Putamen (tissue), 1 donor: Measurements from ENCODE around the gene PEAR1.

Experiments
- DNase-seq: peaks from one replicate; pipeline ENCODE4 v3.0.0-alpha.2; 2016; ENCODE audit warnings: low spot score

Gene PEAR1

DNA sequence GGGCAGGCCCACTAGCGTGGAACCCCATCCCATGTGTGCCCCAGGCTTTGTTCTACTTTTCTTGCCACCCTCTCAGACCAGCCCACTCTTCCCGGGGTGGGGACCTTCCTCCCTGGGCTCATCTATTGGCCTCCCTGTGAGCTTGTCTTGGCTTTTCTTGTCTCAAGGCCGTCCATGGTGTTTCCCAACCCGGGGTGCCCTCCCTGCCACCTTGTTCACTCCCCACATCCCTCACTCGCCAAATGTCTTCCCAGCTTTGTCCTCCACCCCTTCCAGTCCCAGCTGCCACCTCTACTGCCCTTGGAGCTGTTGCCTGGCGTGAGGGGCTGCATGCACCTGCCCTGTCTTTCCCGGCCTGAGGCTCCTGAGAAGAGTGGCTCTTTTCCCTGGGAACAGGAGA lies 45.3 kb downstream of the PEAR1 start:
- no peak for DNase-seq

DNA sequence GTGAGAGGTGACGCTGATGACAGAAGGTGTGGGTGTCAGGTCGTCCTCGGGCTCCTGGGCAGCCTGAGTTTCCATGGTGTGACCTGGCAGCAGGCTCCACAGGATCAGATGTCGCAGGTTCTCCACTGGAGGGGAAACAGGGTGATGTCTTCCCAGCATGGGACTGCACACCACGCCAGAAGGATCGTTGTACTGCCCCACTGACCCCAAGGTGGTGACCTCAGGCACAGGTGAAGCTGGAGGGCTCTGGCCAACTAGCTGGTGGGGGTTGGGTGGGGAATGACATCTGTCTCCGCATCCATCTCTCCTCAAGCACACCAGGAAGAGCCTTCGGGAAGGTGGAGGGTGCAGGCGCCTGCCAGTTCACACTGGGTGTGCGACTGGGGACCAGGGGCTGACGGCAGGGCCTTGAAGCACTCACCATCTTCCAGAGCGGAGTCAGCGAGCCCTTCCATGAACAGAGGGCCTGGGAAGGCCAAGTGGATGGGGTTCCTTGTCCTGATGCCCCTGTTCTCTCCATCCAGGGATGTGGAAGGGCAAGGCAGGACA lies 46.3 kb downstream of the PEAR1 start:
- no peak for DNase-seq

DNA sequence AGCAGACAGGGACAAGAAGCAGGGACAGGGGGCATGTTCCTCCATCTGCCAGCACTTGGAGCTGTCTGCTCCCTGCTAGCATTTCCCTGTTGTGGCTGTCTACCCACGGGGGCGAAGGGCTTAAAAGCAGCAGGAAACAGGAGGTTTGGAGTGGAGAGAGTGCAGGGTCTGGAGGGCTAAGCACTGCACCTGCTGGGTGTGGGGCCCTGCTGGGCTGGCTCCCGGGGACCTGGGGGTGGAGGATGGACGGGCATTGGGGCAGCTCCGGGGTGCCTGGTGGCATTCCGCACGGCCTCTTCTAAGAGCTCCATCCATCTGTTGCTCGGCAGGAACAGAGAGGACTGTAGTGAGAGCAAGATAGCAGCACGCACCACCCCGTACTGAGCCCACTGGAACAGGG lies 48.2 kb downstream of the PEAR1 start:
- DNase-seq = no peak

DNA sequence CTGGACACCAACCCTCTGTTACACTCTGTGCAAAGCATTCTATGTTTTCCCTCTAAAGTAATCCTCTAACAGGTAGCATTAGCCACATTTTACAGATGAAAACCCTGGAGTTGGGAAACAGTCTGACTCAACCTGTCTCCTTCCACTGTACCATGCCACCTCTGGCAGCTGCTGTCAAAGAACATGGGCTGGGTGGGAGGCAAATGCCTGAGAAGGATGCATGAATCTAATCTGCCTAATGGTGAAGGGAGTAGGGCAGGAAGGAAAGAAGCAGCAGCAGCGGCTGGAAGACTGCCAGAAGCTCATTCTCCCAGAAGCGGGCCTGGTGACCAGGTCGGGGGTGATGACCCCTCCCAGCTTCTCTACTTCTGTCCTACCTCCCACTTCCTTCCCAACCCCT lies 48.7 kb downstream of the PEAR1 start:
- DNase-seq = peak; percentile 52

DNA sequence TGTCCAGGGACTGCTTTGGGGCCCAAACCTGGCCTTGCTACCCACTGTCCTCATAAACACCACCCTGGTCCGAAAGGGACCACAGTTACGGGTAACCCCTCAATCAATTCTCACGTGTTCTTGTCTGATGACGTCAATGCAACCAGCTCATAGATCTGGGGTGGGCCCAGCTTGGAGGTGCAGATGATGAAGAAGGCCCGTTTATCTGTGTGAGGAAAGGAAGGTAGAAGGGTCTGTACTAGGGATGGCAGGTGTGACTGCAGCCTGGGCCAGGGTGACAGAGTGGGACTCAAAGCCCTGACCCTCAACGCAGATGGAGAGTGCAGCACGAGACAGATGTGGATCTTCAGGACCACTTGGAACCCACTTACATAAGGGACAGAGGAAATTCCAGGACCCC lies 49.1 kb downstream of the PEAR1 start:
- no peak for DNase-seq

DNA sequence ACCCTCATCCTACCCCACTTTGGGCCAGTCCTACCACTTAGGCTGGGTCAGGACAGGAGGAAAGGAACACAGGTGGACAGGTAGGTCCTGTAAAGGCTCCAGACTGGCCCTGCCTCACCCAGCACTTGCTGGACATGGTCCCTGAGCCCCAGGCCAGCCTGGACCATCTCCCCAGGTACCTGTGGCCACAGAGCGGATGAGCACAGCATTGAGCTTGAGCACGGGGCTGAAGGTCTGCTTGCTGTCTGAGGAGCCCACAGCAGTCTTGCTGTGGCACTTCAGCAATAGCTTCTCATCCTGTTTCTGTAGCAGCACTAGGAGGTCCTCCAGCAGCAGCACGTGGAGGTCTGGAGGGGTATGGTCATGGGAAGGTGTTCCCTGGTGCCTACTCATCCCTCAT lies 50.2 kb downstream of the PEAR1 start:
- DNase-seq = no peak

DNA sequence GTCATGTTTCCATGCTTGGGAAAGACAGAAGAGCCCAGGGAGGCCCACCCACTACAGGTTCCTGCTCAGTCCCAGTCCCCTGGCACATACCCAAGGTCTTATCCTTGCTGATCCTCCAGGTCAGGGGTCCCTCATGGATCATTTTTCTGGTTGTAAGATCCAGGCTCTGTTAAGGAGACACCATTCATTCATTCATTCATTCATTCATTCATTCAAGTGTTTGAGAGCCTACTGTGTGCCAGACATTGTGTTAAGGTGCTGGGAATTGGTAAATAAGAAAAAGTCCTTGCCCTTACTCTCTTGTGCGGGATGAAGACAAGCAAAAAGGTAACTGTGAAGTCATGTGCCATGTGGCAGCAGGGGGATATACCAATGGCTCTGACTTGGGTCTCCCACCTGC lies 50.8 kb downstream of the PEAR1 start:
- DNase-seq = no peak

DNA sequence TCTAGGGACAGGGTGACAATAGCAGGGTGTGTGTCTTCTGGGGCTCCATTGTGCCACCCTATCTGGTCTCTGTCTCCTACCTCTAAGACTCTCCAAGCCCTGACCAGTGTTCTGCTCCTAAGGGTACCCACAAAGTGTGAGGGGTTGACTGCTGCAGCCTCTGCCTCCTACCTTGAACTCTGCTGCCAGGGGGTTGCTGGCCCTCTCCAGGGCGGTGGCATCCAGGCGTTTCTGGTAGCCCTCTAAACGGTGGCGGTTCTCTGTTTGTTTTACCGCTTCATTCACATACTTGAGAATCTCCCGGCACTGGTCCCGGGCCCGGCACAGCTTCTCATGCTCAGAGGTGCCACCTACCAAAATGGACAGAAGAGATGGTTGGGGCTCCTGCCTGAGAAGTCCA lies 51.3 kb downstream of the PEAR1 start:
- no peak for DNase-seq

DNA sequence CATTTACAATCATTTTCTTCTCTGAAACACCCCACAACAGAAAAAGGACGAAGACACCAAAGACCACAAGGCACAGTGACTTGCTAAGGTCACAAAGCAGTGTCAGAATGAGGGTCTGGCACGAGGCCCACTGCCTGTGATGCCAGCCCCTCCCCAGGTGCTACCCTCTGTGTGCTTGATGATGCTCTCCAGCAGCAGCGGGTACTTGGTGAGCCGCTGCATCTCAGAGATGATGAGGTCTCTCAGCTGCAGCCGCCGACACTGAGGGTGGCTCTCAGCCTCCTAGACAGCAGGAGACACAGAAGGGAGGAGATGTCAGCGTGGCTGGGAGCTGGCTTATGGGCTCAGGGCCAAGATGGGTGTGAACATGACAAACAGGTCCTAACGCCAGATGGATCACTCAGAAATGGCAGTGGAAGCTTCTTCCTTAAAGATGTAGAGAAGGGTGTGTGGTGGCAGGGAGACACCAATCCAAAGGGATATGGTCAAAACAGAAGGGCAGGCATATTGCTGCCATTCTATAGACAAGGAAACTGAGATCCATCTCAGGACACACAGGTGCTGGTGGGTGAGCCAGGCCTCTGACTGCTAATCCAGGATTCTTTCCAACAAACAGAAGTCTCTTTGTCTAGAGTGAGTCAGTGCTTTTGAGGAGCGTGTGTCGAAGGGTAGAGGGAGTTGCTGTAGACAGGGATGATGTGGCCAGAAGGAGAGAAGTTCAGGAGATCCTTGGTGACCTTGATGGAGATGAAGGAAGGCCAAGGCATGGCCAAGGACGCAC lies 52.6 kb downstream of the PEAR1 start:
- DNase-seq = no peak

DNA sequence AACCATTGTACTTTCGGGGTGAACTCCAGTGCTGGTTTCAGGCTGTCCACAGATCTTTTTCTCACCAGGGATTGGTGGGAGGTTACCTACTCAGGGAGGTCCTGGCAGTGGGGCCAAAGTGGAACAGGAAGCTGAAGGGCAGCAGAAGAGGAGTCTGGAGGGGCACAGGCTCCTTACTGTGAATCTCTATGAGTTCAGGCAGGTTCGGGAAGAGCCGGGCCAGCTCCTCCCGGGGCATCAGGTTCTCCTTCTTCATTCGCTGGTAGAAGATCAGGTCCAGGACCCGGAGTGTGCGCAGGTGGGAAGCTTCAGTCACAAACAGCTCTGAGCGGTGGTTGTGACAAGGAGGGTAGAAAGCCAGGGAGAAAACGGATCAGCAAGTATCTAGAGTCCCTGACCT lies 53.6 kb downstream of the PEAR1 start:
- no peak for DNase-seq

DNA sequence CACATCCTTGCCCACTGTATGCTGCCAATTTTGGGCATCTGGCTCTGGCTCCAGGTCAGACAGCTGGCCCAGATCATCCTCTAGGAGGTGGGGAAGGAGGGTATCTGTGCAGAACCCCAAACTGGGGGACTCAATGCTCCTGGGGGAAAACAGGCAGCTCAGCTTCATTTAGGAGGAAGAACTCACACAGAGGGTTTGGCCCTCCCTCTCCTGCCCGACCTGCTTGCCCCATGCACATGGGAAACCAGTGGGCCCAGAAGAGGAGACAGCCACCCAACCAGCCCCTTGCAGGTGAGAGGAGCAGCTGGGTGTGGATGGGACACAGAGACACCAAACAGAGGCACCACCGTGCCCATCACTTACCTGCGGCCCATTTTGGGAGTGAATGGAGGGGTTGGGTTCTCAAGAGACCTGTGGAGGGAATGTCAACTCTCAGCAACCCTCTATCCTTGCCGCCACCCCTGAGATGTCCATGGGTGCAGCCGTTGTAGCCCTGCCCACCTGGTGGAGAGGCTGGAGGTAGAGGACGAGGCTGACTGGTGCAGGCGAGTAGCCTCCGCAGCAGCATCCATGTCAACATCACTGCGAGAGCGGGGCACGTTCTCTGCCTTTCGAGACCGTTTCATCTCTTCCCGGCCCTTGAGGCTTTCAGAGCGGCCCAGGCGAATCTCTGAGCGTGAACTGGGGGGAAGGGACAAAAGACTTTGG lies 54.5 kb downstream of the PEAR1 start:
- no peak for DNase-seq

DNA sequence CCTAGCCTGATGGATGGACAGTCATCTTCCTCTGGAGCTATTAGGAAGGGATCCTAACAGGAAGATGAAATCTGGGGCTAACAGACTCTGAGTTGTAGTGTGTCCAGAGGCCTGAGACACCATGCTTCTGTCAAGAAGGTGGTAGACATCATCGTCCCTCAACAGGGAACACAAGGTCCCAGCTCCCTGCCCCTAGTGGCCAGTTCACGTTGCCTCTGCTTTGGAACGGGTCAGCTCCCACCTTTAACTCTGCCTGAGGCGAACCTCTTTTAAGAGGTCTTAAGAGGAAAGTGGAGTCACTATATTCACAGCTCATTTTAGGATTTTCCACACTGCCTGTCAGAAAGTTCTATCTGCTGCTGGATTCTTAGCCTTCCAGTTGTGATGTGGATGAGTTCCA lies 55.2 kb downstream of the PEAR1 start:
- DNase-seq = no peak

DNA sequence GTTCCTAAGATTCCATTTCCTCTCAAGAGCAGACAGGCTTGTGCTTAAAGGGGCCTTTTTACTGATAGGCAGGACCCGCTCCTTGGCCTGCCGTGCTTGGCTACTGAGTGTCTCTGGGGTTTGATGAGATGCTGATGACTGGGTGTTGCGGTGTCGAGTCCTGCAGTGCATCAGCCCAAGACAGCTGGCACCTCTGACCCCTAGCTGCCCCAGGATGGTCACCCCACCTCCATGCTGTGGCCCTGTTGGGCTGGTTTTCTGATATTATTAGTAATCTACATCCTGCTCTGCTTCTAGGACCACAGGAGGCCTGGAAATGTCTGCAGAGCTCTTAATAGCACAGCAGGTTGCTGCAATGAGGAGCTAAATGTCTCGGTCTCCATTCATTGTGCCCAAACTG lies 55.6 kb downstream of the PEAR1 start:
- DNase-seq = no peak

DNA sequence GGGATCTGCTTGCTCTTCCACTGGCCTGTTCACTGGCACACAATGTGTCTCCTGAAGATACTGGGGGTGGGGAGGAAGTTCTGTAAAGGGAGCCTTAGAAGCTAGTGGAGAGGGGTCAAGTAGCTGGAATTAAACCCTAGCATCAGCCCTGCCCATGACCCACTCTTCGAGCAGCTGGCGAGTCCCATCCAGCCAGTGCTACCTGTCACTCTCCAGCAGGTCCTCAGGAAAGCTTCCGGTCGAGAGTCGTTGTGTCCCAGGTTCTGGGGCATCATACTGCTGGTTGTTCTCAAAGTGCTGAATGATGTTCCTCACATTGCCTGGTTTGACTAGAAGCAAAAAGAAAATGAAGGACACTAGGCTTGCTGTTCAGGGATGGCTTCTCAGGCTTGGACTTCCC lies 57.9 kb downstream of the PEAR1 start:
- DNase-seq = no peak

DNA sequence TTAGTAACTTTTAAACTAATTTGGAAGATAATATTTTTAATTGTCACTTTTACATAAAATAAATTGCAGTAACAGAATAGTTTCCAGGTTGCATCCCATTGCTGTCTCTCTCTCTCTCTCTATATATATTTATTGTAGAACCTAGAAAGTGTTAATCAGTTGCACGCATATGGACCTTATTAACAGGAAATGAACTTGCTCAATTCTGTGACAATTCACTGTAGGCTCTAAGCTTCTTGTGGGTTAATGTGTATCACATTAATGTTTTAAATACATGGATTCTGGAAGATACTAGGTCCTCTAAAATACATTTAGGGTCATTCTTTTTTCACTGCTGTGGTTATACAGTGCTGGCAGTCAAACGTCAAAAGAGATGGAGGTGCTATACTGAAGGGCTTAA lies 60.1 kb downstream of the PEAR1 start:
- no peak for DNase-seq

DNA sequence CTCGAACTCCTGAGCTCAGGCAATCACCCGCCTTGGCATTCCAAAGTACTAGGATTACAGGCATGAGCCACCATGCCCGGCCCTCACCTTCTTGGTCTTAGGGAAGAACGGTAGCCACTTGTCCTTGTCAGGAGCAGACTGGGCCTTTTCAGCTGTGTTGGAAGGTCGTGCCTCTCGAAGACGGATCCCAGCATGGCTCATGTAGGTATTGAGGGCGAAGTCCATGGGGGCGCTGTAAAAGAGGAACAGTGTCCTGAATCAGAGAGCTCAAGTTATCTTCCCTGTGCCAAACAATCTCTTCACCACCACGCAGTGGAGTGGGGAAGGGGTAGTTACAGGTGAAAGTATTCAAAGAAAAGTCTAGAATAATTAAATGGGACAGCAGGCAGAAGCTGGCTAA lies 62.8 kb downstream of the PEAR1 start:
- DNase-seq = no peak

DNA sequence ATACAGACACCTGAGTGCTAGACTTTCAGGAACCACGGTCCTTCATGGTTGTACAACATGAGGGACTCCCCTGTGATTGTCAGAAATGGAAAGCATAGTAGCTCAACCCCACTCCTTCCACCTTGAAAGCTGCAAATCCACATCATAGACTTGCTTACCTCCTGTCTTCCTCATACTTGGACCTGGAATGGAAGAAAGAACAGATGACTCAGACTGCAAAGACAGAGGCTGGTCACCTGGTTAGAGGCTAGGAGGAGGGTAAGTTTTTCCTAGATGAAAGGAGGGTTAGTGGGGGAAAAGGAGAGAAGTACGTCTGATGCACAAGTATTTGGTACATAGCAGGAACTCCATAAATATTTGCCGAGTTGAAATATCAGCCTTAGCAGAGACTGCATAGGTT lies 64.1 kb downstream of the PEAR1 start:
- DNase-seq = no peak

DNA sequence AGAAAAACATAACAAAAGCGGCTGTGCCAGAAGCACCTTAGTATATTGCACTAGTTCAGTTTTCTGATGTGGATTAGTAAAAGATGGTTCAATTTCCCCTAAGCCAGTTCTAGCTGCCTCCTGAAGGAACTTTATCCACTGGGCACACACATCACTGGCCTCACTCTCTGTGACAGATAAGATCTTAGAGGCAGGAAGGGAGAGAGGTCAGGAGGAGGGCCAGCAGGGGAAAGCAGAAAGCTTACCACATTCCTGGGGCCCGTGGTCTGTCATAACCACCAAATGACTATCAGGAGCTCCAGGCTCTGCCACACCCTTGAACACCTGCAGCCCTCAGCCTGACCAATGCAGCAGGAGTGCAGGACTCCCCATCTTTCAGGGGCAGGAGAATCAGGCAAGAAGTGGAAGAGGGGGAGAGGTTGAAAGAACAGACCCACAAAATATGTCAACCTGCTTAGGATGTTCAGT lies 64.8 kb downstream of the PEAR1 start:
- DNase-seq = no peak

DNA sequence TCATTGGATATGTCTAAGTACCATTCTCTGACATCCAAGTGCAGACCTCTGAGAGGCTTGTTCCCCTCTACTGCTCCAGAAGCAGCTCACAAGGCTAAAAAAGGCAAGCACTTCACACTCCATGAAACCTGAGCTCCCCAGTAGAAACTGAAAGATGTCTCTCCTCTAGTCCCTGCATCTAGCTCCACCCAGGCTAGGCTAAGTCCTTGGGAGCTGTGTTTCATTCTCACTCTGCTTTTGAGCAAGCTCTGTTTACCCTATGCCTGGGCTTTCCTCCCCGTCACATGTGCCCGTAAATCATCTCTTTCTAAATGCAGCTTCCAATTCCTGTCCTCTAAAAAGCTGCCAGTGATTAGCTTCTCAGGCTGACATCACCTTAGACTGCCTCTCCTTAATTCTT lies 65.9 kb downstream of the PEAR1 start:
- DNase-seq = no peak

DNA sequence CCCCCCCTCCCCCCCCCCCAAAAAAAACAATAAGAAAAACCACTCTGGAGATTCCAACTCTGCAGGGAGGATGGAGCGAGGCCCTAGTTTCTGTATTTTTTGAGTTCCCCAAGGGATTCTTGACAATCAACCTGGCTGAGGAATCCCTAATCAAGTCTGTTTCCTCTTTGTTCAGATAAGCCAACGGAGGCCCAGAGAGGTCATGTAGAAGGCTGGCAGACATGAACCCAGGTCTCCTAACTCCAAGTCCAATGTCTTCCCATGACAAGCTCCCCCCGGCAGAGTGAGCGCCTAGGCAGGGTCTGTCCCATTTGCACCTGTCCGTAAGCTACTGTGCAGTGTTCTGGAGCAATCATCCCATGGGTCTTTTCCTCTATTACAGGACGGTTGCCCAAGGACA lies 66.4 kb downstream of the PEAR1 start:
- DNase-seq = no peak

DNA sequence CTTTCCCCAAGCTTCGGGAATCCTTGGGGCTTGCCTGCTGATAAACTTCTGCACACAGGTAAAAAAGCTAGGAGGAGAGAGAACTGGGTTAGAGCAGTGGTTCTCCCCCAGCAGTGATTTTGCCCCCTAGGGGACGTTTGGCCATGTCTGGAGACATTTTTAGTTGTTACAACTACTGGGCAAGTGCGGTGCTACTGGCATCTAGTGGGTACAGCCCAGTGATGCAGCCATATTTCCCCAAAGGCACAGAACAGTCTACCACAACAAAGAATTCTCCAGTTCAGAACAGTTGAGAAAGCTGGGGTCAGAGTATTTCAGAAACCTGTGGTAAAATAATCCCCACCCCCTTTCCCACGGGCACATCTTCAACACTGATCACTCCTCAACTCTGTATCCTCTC lies 68.2 kb downstream of the PEAR1 start:
- no peak for DNase-seq

DNA sequence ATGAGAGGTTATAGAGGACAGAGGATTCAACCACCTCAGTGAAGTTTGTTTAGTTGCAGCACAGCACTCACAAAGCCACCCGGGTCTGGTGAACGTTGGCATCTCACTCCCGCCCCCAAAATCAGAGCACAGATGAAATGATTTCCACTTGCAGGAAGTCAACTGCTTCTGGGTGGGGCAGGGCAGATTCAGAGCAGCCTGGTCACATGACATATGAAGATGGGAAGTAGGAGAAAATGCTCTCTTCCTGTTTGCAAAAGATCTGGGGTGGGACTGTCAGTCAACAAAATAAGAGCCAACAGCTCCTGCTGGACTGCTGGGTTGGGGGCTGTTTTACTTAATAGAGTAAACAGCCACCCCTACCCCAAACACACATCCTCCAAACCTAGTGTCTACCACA lies 70.1 kb downstream of the PEAR1 start:
- no peak for DNase-seq

DNA sequence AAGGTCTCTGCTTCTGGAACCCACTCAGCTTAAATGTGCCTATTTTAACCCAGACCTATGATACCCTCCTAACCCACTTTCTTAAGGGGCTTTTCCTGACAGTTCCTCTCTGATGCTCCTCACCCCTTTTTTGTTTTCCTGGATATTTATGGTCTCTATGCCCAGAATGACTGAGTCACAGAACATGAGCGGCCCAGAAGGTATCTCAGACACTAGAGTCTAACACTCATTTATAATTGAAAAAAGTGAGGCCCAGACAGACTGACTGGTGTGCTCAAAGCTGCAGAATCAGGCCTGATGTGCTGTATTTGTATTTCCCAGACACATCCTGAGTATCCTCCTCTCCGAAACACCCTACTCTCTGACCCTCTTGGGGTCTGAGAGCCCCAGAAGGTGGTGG lies 70.9 kb downstream of the PEAR1 start:
- DNase-seq = no peak
